DND-41 (cell line): ENCODE results near the gene ASL.
A peak's percentile ranks its signal among the peaks of the same experiment; 100 is the strongest.

ENCODE experiments used
- CTCF ChIP-seq: IDR thresholded peaks from 2 replicates; pipeline ENCODE4 v1.5.1; 2012; ENCODE audit warnings: borderline replicate concordance, low read length, moderate library complexity, mild to moderate bottlenecking; ENCODE audit not compliant: poor library complexity, severe bottlenecking; ENCODE audit errors: extremely low read depth
- EZH2 ChIP-seq: IDR thresholded peaks from 3 replicates; pipeline ENCODE4 v1.6.1; 2012; ENCODE audit warnings: borderline replicate concordance, low read depth, mild to moderate bottlenecking, moderate library complexity, low read length, inconsistent platforms; ENCODE audit not compliant: severe bottlenecking

- TF ChIP-seq CTCF = peak; percentile 24
- TF ChIP-seq EZH2 = no peak
These were observed 8.1 kb downstream of the ASL start for GRCh38 chr7:66083677-66084076.
